GM18867 (cell line): ENCODE measurements around the gene PRCD.
A peak's percentile ranks its signal among the peaks of the same experiment; 100 is the strongest.
"Not testable (repeated sequence)": the region's sequence is repeated elsewhere in the genome, so short reads cannot be mapped to it uniquely, and the experiment has no call there.

Experiments used
- ATAC-seq: cut with Tn5 transposase; IDR thresholded peaks from one replicate; pipeline ENCODE4 v1.9.1; 2021; ENCODE audit warnings: mild to moderate bottlenecking, moderate library complexity; ENCODE audit not compliant: unreplicated experiment

The PRCD gene

GRCh38 chr17:76551685-76552084 is 11.8 kb downstream of the PRCD start:
- ATAC-seq, result no peak

GRCh38 chr17:76553178-76553908 is 13.5 kb downstream of the PRCD start:
- ATAC-seq, result no peak

DNA sequence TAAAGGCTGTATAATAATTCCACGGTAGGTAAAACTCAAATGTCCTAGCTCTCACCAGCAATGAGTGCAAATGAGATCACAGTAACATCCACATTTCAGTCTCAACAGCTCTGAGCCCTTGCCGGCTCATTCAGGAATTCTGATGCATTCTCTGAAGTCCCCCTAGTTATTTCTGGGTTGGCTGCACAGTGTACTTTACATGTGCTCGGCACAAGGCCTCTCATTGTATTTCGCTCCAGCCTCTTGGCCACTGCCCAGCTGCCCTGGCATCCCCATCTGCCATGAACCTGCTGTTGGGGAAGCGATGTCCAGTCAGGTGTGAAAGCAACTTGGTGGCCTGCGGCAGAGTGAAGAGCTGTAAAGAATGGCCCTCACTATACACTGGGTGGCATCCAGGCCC is 14.3 kb downstream of the PRCD start:
- ATAC-seq, result no peak

GRCh38 chr17:76556765-76557367 is 17.0 kb downstream of the PRCD start:
- peak; percentile 30 for ATAC-seq

- peak; percentile 79 for ATAC-seq
Measured at GRCh38 chr17:76557368-76558197, 17.7 kb downstream of the PRCD start.

DNA sequence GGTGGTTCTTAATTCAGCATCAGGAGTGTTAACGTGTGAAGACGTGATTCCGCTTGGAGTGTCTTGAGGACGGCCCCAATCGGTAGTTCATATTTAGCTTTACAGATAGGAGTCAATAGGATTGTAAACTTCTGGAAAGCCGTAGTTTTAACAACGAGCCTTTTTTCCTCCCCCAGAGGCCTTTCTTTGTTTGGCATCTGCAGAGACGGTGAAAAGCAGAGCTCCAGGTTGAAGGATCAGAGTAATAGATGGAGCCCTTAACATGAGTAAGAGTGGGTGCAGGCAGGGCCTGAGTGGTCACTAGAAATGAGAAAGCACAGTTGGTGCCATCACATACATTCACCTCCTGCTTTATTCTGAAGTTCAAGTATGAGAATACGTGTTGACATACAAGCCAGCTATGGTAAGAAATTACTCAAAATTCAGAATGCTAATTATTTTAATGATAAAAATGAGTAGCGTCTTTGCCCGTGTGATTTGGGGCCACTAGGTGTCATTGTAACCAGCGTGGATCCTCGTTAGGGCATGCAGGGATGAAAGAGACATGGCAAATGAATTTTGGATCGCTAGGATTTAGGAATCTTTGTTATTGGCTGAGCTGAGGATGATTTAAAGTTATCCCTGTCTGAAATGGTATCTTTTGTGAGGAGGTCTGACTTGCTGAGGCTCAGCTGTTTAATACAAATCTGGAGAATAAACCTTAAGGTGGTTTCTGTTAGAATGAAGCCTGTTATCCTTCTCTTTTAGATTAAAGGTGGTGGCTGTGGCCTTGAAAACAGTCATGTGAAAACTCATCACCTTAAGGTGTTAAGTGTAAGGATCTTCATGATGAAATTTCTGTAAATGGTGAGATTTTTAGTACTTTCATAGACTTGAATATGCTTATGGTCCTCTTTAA is 18.6 kb downstream of the PRCD start:
- no peak for ATAC-seq

GRCh38 chr17:76559460-76559859 is 19.6 kb downstream of the PRCD start:
- not testable (repeated sequence) for ATAC-seq

DNA sequence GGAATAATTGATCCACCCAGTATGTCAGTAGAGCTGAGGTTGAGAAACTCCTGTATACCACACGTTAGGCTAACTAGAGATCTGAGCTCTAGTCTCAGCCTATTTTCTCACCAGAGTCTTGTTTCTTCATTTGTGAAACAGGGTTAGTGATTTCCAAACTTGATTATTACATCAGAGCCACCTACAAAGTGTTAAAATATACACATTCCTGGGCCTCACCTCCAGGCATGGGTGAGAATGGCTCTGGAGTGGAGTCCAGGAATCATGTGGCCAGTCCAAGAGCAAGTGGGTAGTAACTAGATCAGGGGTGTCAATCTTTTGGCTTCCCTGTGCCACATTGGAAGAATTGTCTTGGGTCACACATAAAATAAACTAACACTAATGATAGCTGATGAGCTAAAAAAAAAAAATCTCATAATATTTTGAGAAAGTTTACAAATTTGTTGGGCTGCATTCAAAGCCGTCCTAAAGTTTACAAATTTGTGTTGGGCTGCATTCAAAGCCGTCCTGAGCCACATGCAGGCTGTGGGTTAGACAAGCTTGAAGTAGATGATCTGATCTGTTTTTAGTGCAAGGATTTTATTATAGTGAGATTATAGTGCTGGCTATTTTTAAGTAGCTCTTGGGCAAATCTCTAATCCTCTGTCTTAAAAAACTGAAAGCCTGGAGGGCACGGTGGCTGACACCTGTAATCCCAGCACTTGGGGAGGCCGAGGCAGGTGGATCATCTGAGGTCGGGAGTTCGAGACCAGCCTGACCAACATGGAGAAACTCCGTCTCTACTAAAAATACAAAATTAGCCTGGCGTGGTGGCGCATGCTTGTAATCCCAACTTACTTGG is 20.4 kb downstream of the PRCD start:
- ATAC-seq, result no peak

GRCh38 chr17:76560877-76561221 is 21.0 kb downstream of the PRCD start:
- no peak for ATAC-seq

GRCh38 chr17:76561332-76561731 is 21.5 kb downstream of the PRCD start:
- no peak for ATAC-seq

DNA sequence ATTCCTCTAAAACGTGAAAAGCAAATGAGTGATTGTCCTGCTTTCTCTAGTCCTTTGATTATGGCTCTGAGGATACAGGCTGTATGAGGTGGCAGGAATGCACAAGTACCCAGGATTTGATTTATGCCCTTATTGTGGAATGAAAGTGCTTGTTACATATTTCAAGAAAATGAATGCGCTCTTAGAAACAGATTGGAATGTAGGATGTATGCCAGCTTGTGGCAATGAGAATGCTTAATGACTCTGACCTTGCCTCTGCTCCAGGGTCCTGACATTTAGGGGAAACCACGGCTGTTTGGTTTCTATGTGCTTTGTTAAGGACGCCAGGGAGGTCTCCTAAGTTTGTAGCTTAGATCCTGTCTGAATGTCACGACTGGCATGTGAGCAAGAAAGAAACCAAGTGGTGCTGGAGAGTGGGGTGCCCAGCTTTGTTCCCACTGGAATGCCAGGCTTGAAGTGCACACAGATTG is 22.0 kb downstream of the PRCD start:
- no peak for ATAC-seq

GRCh38 chr17:76562734-76563148 is 22.9 kb downstream of the PRCD start:
- no peak for ATAC-seq

GRCh38 chr17:76563359-76563758 is 23.5 kb downstream of the PRCD start:
- ATAC-seq, result not testable (repeated sequence)

DNA sequence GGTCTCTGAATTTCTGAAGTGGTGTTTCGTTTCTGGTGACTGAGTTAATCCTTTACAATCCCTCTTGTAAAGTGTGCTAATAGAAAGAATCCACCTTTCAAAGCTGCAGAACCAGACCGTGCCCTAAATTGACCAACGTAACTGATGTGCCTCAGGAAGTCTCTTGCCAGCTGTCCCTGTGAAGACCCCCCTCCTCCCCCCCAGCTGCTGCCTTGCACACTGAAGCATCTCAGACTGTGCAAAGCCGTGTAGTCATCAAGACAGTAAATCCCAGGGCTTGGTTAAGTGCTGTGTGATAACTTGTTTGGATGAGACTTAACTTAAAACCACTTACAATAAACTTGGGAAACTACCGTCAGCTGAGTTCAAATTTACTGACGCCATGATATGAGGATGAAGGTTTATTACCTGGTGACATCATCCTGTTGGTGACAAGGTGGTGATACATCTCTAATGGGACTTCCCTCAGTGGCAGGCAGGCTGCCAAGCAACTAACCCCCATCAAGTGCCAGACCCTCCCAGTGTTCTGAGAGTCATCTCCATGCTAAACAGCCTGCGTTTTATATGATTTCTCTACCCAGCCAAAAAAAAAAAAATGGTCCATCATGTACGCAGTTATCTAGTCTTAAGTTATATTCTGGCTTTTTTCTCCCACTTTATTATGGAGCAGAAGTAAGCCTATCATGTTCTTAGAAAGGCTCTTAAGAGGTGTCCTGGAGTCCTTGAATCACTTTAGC is 25.3 kb downstream of the PRCD start:
- ATAC-seq, result not testable (repeated sequence)

GRCh38 chr17:76565728-76566612 is 26.1 kb downstream of the PRCD start:
- no peak for ATAC-seq

DNA sequence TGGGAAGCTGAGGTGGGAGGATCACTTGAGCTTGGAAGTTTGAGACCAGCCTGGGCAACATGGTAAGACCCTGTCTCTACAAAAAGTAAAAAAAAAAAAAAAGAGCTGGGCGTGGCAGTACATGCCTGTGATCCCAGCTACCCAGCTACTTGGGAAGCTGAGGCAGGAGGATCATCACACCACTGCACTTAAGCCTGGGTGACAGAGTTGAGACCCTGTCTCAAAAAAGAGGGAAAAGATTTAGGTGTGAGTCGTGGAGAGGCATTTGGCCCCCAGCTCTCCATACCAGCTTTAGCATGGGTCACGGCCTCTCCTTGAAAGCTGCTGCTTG is 26.7 kb downstream of the PRCD start:
- no peak for ATAC-seq

- no peak for ATAC-seq
Measured at GRCh38 chr17:76566988-76567431, 27.2 kb downstream of the PRCD start.
